HepG2 (cell line): ENCODE data around the gene DSTYK. TPM values are rescaled to one million over a fixed set of nuclear protein-coding genes. Genes with fewer than 3 reads are reported as not detected.

ENCODE experiments used
- AHR ChIP-seq: IDR thresholded peaks from 2 replicates; pipeline ENCODE4 v1.6.1; 2018; ENCODE audit warnings: missing genetic modification reagents, missing compliant biosample characterization
- CBX5 ChIP-seq: sonication (generic); formaldehyde crosslinking; IDR thresholded peaks from 2 replicates; pipeline ENCODE4 v1.4.0; 2020; ENCODE audit warnings: missing genetic modification reagents, borderline replicate concordance
- DMAP1 ChIP-seq: IDR thresholded peaks from 2 replicates; pipeline ENCODE4 v1.6.1; 2016
- MAFF ChIP-seq: IDR thresholded peaks from 2 replicates; pipeline ENCODE4 v1.6.1; 2011; ENCODE audit warnings: low read depth, low read length, improper control_type of control experiment
- NKX3-1 ChIP-seq: sonication (generic); formaldehyde crosslinking; IDR thresholded peaks from 2 replicates; pipeline ENCODE4 v1.5.0; 2020; ENCODE audit warnings: missing genetic modification reagents
- POLR2AphosphoS2 ChIP-seq: IDR thresholded peaks from 2 replicates; pipeline ENCODE4 v1.6.1; 2011; ENCODE audit warnings: low read depth, low read length, improper control_type of control experiment
- RAD21 ChIP-seq: fragments of 450-650 bp; formaldehyde crosslinking; IDR thresholded peaks from 2 replicates; pipeline ENCODE4 v1.5.0; 2020; ENCODE audit warnings: mild to moderate bottlenecking
- SRSF9 ChIP-seq: fragments of 200-400 bp; formaldehyde crosslinking; IDR thresholded peaks from 2 replicates; pipeline ENCODE4 v1.6.1; 2018; ENCODE audit warnings: borderline replicate concordance, mild to moderate bottlenecking, low read depth, low read length; ENCODE audit not compliant: insufficient read depth, poor library complexity, severe bottlenecking
- STAT5B ChIP-seq: sonication (generic); formaldehyde crosslinking; IDR thresholded peaks from 2 replicates; pipeline ENCODE4 v1.4.0; 2020; ENCODE audit warnings: missing genetic modification reagents
- TCF7 ChIP-seq: sonication (generic); IDR thresholded peaks from 2 replicates; pipeline ENCODE4 v1.6.1; 2016; ENCODE audit warnings: antibody characterized with exemption, low read depth
- THAP11 ChIP-seq: IDR thresholded peaks from 2 replicates; pipeline ENCODE4 v1.6.1; 2016; ENCODE audit warnings: missing biosample characterization, missing genetic modification reagents
- YY1 ChIP-seq: IDR thresholded peaks from 2 replicates; pipeline ENCODE4 v1.6.1; 2011; ENCODE audit warnings: low read length, low read depth, moderate library complexity, mild to moderate bottlenecking; ENCODE audit not compliant: insufficient read depth, insufficient replicate concordance
- ZC3H4 ChIP-seq: sonication (generic); formaldehyde crosslinking; IDR thresholded peaks from 2 replicates; pipeline ENCODE4 v1.4.0; 2020; ENCODE audit warnings: missing genetic modification reagents, borderline replicate concordance
- ZKSCAN1 ChIP-seq: fragments of 150-350 bp; IDR thresholded peaks from 2 replicates; pipeline ENCODE4 v1.6.1; 2014; ENCODE audit warnings: low read length
- ZNF30 ChIP-seq: sonication (generic); formaldehyde crosslinking; IDR thresholded peaks from 2 replicates; pipeline ENCODE4 v1.5.0; 2020; ENCODE audit warnings: mild to moderate bottlenecking, missing genetic modification reagents
- ZNF501 ChIP-seq: sonication (generic); formaldehyde crosslinking; IDR thresholded peaks from 2 replicates; pipeline ENCODE4 v1.5.1; 2020; ENCODE audit warnings: mild to moderate bottlenecking, moderate library complexity, missing genetic modification reagents
- polyA plus RNA-seq, 8 experiments: library from polyadenylated mRNA; depleted of rRNA in 3 of 8; stranded (reverse) in 7 of 8; unstranded in 1 of 8; fragments of >200 nt; fragmentation: Illumina TruSeq in 4 of 8; extraction: Trizol in 4 of 8; gene quantifications; 2 replicates each; pipeline versions ENCODE4 v1.2.1 to v1.2.3, GENCODE V29; 2011 to 2016; ENCODE audit warnings: low read depth in 4 of 8, missing spikeins in 1 of 8, mixed read lengths in 1 of 8; ENCODE audit not compliant: insufficient read depth in 1 of 8
- total RNA-seq, 5 experiments: library from RNA; depleted of rRNA; stranded (reverse); fragments of >200 nt; fragmentation: Illumina TruSeq; extraction: Trizol; gene quantifications; 2 replicates each; pipeline ENCODE4 v1.2.3, GENCODE V29; 2016; ENCODE audit warnings: low read depth in 1 of 5
- TF ChIP-seq, protein P1 (sequence below): sonication (generic); formaldehyde crosslinking; IDR thresholded peaks from 2 replicates; pipeline ENCODE4 v1.5.1; 2020; ENCODE audit warnings: mild to moderate bottlenecking, moderate library complexity, missing genetic modification reagents
- TF ChIP-seq, protein P2 (sequence below): sonication (generic); formaldehyde crosslinking; IDR thresholded peaks from 2 replicates; pipeline ENCODE4 v1.8.0; 2022; ENCODE audit warnings: missing genetic modification reagents, mild to moderate bottlenecking, inconsistent platforms, borderline replicate concordance
- TF ChIP-seq, protein P3 (sequence below): fragments of 450-650 bp; IDR thresholded peaks from 2 replicates; pipeline ENCODE4 v1.6.1; 2017; ENCODE audit warnings: mild to moderate bottlenecking
- TF ChIP-seq, protein P4 (sequence below): sonication (generic); IDR thresholded peaks from 2 replicates; pipeline ENCODE4 v1.6.1; 2016; ENCODE audit warnings: low read depth, borderline replicate concordance
- TF ChIP-seq, protein P5 (sequence below), 2 experiments: sonication (generic) in 1 of 2; formaldehyde crosslinking in 1 of 2; IDR thresholded peaks; 2 replicates each; pipeline versions ENCODE4 v1.4.0 to v1.6.1; 2018 to 2020; ENCODE audit warnings: missing genetic modification reagents in 2 of 2, borderline replicate concordance in 1 of 2, low read depth in 1 of 2, mild to moderate bottlenecking in 1 of 2, missing biosample characterization in 1 of 2

DSTYK gene
- total and polyA plus RNA-seq, 2 of the 13 experiments (the other 11 are each of a cell fraction or from before 2014, with no cell fraction given) = 2.6 to 4.8 TPM

DNA sequence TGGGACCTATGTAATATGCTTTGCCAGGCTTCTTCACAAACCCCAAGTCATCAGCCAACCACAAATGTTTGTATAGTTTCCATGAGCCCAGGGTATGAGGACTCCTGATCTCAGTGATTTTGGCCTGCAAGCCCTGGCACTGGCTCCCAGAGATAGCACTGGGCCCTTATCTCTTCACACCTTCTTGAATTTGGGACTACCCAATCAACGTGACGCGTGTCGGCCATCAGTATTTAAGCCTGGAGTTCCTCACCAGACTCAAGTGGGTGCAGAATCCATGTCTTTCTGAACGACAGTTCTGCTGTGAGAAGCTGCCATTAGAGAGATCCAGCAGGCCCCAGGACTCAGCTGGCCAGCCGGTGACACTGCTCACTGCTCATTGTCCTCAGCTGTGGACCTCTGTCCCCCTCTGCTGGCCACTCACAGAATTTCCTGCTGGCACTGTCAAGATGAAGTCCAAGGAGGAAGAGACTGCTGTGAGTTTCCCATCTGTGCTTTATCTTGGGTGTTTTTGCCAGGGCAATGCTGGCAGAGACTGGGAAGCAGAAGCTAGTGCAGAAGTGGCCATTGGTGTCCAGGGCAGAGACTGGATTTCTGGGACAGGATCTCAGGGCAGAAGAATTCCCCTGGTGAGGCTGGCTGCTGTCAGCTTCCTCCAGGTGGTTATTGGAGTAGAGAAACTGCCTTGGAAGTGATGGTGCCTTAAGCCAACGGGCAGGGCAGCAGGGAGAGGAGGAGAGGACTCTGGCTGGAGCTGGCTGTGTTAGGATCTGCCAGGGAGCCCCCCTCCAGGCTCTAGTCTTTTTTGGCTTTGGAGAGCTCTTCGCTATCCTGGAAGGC, 44.7 kb upstream of the DSTYK start (continued):
- TF ChIP-seq, protein P1, sequence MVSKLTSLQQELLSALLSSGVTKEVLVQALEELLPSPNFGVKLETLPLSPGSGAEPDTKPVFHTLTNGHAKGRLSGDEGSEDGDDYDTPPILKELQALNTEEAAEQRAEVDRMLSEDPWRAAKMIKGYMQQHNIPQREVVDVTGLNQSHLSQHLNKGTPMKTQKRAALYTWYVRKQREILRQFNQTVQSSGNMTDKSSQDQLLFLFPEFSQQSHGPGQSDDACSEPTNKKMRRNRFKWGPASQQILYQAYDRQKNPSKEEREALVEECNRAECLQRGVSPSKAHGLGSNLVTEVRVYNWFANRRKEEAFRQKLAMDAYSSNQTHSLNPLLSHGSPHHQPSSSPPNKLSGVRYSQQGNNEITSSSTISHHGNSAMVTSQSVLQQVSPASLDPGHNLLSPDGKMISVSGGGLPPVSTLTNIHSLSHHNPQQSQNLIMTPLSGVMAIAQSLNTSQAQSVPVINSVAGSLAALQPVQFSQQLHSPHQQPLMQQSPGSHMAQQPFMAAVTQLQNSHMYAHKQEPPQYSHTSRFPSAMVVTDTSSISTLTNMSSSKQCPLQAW (CRISPR knock-in tag) = peak; percentile 47; the same call in 1 of the 2 replicates
- TF ChIP-seq AHR (CRISPR knock-in tag) (no peak), MAFF (no peak), ZKSCAN1 (no peak), SRSF9 (no peak), THAP11 (CRISPR knock-in tag) (0 out of 2 replicates have a peak, but pooled peaks have one; percentile 46), ZNF501 (CRISPR knock-in tag) (peak; percentile 61; the same call in 1 of the 2 replicates), YY1 (peak; percentile 29), RAD21 (CRISPR knock-in tag) (peak; percentile 90), ZC3H4 (CRISPR knock-in tag) (no peak), TCF7 (no peak), ZNF30 (no peak), DMAP1 (no peak), POLR2AphosphoS2 (no peak), CBX5 (CRISPR knock-in tag) (no peak), STAT5B (CRISPR knock-in tag) (no peak), NKX3-1 (CRISPR knock-in tag) (no peak)
- TF ChIP-seq, protein P2, sequence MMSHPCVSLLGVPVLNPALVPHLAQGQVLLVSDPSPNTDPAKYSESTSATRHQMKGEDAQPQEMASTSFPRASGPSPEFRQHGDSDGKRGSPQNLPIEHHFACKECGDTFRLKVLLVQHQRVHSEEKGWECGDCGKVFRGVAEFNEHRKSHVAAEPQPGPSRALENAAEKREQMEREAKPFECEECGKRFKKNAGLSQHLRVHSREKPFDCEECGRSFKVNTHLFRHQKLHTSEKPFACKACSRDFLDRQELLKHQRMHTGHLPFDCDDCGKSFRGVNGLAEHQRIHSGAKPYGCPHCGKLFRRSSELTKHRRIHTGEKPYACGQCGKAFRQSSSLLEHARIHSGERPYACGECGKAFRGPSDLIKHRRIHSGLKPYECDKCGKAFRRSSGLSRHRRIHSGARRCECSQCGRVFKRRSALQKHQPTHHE (CRISPR knock-in tag) = no peak
- TF ChIP-seq, protein P3, sequence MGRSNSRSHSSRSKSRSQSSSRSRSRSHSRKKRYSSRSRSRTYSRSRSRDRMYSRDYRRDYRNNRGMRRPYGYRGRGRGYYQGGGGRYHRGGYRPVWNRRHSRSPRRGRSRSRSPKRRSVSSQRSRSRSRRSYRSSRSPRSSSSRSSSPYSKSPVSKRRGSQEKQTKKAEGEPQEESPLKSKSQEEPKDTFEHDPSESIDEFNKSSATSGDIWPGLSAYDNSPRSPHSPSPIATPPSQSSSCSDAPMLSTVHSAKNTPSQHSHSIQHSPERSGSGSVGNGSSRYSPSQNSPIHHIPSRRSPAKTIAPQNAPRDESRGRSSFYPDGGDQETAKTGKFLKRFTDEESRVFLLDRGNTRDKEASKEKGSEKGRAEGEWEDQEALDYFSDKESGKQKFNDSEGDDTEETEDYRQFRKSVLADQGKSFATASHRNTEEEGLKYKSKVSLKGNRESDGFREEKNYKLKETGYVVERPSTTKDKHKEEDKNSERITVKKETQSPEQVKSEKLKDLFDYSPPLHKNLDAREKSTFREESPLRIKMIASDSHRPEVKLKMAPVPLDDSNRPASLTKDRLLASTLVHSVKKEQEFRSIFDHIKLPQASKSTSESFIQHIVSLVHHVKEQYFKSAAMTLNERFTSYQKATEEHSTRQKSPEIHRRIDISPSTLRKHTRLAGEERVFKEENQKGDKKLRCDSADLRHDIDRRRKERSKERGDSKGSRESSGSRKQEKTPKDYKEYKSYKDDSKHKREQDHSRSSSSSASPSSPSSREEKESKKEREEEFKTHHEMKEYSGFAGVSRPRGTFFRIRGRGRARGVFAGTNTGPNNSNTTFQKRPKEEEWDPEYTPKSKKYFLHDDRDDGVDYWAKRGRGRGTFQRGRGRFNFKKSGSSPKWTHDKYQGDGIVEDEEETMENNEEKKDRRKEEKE = no peak
- TF ChIP-seq, protein P4, sequence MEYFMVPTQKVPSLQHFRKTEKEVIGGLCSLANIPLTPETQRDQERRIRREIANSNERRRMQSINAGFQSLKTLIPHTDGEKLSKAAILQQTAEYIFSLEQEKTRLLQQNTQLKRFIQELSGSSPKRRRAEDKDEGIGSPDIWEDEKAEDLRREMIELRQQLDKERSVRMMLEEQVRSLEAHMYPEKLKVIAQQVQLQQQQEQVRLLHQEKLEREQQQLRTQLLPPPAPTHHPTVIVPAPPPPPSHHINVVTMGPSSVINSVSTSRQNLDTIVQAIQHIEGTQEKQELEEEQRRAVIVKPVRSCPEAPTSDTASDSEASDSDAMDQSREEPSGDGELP = peak; percentile 82; the same call in 1 of the 2 replicates
- TF ChIP-seq, protein P5, sequence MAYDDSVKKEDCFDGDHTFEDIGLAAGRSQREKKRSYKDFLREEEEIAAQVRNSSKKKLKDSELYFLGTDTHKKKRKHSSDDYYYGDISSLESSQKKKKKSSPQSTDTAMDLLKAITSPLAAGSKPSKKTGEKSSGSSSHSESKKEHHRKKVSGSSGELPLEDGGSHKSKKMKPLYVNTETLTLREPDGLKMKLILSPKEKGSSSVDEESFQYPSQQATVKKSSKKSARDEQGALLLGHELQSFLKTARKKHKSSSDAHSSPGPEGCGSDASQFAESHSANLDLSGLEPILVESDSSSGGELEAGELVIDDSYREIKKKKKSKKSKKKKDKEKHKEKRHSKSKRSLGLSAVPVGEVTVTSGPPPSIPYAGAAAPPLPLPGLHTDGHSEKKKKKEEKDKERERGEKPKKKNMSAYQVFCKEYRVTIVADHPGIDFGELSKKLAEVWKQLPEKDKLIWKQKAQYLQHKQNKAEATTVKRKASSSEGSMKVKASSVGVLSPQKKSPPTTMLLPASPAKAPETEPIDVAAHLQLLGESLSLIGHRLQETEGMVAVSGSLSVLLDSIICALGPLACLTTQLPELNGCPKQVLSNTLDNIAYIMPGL (CRISPR knock-in tag; IDR thresholded peaks at IDR 0.05; ENCODE audit: borderline replicate concordance in 1 of 2, low read depth in 1 of 2) = 0 out of 4 replicates have a peak, but pooled peaks have one; percentile 20 to 50
